GM06990 (cell line): ENCODE measurements around the gene DUSP10.

Experiments used
- DNase-seq: peaks from one replicate; pipeline ENCODE4 v3.0.0-alpha.2; 2011; ENCODE audit not compliant: insufficient read length; ENCODE audit errors: extremely low read depth
- H3K27me3 ChIP-seq: replicated peaks from 2 replicates; pipeline ENCODE4 v1.6.0; 2011; ENCODE audit warnings: low read length; ENCODE audit not compliant: control insufficient read depth, insufficient read depth
- H3K36me3 ChIP-seq: 2 replicates; pipeline ENCODE4 v1.5.1; 2011; ENCODE audit warnings: low read length; ENCODE audit not compliant: control insufficient read depth, insufficient read depth
- H3K4me3 ChIP-seq: replicated peaks from 2 replicates; pipeline ENCODE4 v1.5.1; 2011; ENCODE audit warnings: low read depth, mild to moderate bottlenecking, control low read depth, low read length
- TF ChIP-seq, protein P1 (sequence below): IDR thresholded peaks from 2 replicates; pipeline ENCODE4 v1.5.1; 2011; ENCODE audit warnings: low read length, control low read depth, mild to moderate bottlenecking, inconsistent platforms; ENCODE audit not compliant: insufficient read depth, poor library complexity, severe bottlenecking

DUSP10 gene

DNA sequence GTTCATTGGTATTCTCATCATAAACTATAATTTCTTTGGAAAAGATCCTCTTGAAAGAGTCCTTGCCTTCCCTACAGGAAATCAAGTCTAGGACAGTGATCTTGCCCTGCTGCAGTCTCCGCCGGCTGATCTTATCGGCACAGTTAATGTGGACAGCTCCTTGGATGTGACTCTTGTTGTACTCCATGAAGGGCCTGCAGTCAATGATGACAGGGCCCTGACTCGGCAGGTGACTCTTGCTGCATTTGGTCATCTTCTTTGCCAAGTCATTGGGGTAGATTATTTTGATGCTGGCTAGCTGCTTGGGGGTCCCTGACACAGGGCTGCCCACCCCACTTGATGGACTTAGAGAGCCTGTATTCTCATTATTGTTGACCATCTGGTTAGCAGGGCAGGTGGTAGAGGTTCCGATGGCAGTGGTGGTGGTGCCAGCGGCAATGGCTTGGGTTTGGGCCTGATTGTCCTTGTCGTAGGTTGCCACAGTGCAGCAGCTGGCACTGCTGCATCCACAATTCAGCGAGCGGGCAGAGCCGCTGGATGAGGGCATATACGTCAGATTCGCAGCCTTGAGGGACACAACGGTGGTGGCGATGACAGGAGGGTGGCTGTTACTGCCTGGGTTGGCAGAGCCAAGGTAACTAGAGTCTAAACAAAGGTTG lies 2.7 kb downstream of the DUSP10 start:
- H3K4me3 ChIP-seq = peak overlapping the region; percentile 73
- no peak for DNase-seq
- TF ChIP-seq, protein P1, sequence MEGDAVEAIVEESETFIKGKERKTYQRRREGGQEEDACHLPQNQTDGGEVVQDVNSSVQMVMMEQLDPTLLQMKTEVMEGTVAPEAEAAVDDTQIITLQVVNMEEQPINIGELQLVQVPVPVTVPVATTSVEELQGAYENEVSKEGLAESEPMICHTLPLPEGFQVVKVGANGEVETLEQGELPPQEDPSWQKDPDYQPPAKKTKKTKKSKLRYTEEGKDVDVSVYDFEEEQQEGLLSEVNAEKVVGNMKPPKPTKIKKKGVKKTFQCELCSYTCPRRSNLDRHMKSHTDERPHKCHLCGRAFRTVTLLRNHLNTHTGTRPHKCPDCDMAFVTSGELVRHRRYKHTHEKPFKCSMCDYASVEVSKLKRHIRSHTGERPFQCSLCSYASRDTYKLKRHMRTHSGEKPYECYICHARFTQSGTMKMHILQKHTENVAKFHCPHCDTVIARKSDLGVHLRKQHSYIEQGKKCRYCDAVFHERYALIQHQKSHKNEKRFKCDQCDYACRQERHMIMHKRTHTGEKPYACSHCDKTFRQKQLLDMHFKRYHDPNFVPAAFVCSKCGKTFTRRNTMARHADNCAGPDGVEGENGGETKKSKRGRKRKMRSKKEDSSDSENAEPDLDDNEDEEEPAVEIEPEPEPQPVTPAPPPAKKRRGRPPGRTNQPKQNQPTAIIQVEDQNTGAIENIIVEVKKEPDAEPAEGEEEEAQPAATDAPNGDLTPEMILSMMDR = no peak

DNA sequence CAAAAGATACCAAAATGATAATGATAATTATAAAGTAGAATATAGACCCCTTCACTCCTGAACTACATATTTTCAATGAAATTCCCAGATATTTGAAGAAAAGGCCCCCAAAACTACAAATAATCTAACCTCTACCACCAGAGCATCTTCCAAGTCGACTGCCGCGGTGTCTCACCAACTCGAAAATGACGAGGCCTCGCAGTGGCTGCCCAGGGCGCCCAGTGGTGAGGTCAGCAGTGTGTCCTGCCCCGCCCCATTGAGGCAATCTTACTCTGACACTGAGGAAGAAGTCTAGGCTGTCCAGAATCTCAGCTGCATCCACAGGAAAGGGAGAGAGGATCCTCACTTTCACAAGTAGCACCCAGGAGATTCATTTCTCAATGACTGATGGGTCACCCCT lies 5.2 kb downstream of the DUSP10 start:
- TF ChIP-seq, protein P1 = no peak
- H3K4me3 ChIP-seq = no peak overlapping the region; the same call in 1 of the 2 replicates
- DNase-seq = no peak

More for the DNA sequence above, 2.7 kb downstream of the DUSP10 start:
- H3K36me3 ChIP-seq = peaks cover 11% of the 10 kb centered on the region
- no peaks in the 10 kb centered on the region for H3K27me3 ChIP-seq

DNA sequence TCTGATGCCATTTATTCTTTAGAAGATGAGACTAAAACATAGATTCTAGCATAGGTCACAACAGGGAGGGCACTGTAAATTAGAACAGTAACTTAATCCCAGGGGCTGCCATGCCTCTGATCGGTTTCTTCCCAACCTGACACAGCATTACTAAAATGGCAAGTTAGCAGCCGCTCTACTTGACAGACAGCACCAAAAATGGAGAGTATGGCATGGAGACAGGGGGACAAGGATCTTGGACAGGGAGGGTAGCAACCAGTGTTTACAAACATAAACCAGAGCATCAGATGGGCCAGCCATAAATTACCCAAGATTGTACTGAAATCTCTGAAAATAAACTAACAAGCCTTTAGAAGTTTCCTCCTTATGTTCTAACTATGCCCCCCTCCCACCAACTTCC lies 5.9 kb downstream of the DUSP10 start:
- Histone ChIP-seq H3K4me3 (no peak overlapping the region), H3K36me3 (peaks cover 11% of the 10 kb centered on the region), H3K27me3 (no peaks in the 10 kb centered on the region)
- DNase-seq = no peak
- TF ChIP-seq, protein P1 = no peak

More for the DNA sequence above, 5.2 kb downstream of the DUSP10 start:
- Histone ChIP-seq H3K27me3 (no peaks in the 10 kb centered on the region), H3K36me3 (peaks cover 11% of the 10 kb centered on the region)

DNA sequence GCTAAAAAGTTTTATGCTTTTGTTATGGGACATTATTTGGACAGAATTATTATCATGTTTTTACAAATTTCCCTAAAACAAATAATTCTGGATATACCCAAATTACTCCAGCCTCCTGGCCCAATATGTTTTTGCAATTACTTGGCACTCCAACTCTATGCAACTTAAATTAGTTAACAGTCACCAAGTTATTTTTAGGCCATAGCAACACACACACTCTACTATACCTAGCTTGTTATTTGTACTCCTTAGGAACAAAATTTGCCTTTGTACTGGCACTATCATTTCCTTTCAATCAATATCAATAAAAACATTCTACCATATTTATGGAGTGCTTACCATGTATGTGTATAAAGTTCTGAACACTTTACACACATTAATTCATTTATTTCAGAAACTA lies 7.7 kb downstream of the DUSP10 start:
- no peak for DNase-seq
- H3K27me3 ChIP-seq = no peaks in the 10 kb centered on the region
- peaks cover 9% of the 10 kb centered on the region for H3K36me3 ChIP-seq
- H3K4me3 ChIP-seq = no peak overlapping the region
- TF ChIP-seq, protein P1 = no peak

DNA sequence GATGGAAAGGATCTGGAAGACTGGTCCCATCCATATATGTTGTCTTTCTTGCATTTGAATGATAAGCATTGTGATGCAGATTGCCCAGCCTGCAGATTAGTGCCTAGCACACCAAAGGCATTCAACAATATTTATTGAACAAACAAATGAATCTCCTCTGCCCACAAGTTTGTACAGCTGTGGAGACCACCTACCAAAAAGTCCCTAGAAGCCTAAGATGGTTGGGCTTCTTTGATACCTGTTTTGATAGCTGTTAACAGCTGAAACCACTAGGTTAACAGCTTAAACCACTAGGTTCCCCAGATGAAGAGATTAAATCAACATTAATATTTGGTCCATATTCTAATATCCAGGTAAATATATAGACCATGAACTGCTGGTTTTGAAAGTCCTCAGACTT lies 9.8 kb downstream of the DUSP10 start:
- peaks cover 4% of the 10 kb centered on the region for H3K36me3 ChIP-seq
- H3K4me3 ChIP-seq = no peak overlapping the region
- no peaks in the 10 kb centered on the region for H3K27me3 ChIP-seq
- TF ChIP-seq, protein P1 = no peak
- no peak for DNase-seq

DNA sequence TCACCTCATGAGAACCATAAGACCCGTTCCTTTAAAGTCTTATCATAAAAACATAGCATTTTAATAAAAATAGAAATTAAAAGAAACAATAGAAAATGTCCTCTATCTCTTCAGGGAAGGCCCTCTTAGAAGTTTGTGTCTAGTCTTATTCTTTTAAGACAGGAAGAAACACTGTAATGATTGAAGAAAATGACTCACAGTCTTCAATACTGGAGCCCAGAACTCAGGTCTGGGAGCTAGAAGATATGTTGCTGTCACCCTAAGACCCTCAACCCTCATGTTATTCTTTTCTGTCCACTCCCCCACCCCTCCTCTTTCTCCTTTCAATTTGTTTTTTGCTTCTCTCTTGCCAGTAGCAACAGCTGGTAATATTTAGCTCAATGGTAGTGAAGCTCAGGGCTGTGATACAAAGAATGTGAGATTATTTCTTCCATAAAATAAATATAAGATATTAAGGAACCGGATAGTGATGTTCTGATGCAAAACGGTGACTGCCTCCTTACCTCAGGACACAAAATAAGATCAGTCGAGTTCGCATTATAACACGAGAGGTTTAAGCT lies 12.0 kb downstream of the DUSP10 start:
- Histone ChIP-seq H3K36me3 (peaks cover 2% of the 10 kb centered on the region), H3K27me3 (no peaks in the 10 kb centered on the region), H3K4me3 (no peak overlapping the region)
- TF ChIP-seq, protein P1 = no peak
- DNase-seq = no peak
